ENCODE results near the gene DDIT4. TPM values are rescaled to one million over a fixed set of nuclear protein-coding genes. Genes with fewer than 3 reads are reported as not detected.

Gene DDIT4
- total and polyA plus RNA-seq, 9 of the 15 experiments (the other 6 are each of a cell fraction or from before 2014, with no cell fraction given) = 8.2 to 675 (median 159) TPM

GRCh38 chr10:72260976-72261783, 12.5 kb upstream of the DDIT4 start (continued):
- 0 out of 2 replicates have a peak, but pooled peaks have one; percentile 17 for TF ChIP-seq THAP12 (CRISPR knock-in tag; IDR thresholded peaks at IDR 0.05)

- POLR2A ChIA-PET = interaction anchor here (0.8 to 15.0 kb wide), 3 partner anchors 8 to 25 kb away, joined by 3 to 277 read pairs (median 10); partner anchors contain the start of gene DDIT4
- FAIRE-seq (no peak), ATAC-seq (peak; percentile 3), DNase-seq (ENCODE audit: extremely low read depth in 1 of 4, low spot score in 3 of 4) (no peak)
- CTCF ChIA-PET (ENCODE audit: low intra/inter-chr PET ratio) = no interaction called here
- Histone ChIP-seq H3K4me2 (ENCODE audit: insufficient read depth, low read length) (peak overlapping the region; percentile 87), H3K27me3 (ENCODE audit: control insufficient read depth in 2 of 2, insufficient read depth in 2 of 2, low read length in 2 of 2) (no peaks in the 10 kb centered on the region), H3K79me2 (ENCODE audit: control insufficient read depth, insufficient read depth, low read length) (no peaks in the 10 kb centered on the region), H4K20me1 (replicated peaks; ENCODE audit: control insufficient read depth, insufficient read depth, low read length) (no peaks in the 10 kb centered on the region), H3K4me1 (replicated peaks in 1 of 2; ENCODE audit: control insufficient read depth in 2 of 2, insufficient read depth in 2 of 2, low read length in 2 of 2) (peaks cover 46 to 56% of the 10 kb centered on the region in 2 experiments), H3K4me3 (peak overlapping the region; percentile 54; the same call in 1 of the 2 replicates), H3K9me1 (ENCODE audit: control insufficient read depth, insufficient read depth, low read length) (no peaks in the 10 kb centered on the region), H3K27ac (ENCODE audit: extremely low read depth, low read depth, low read length) (peak overlapping the region; percentile 94), H3K9ac (ENCODE audit: insufficient read depth in 1 of 2, low read depth in 2 of 2, low read length in 2 of 2) (peak overlapping the region; percentile 79 to 94; a peak in 3 of 4 replicates), H2AFZ (ENCODE audit: low read depth, low read length) (peak overlapping the region; percentile 96), H3K36me3 (ENCODE audit: control insufficient read depth, insufficient read depth, low read length) (no peaks in the 10 kb centered on the region), H3K9me3 (replicated peaks; ENCODE audit: control insufficient read depth, insufficient read depth, low read depth, low read length) (no peaks in the 10 kb centered on the region)
- intact Hi-C loops (cut with micrococcal nuclease) = loop anchor here (1.0 to 2.0 kb wide), 2 partner anchors 10 to 17 kb away; no protein-coding TSS in a partner anchor
- BruUV-seq (replicated peaks) = no TSS peak
- 66% methylated on average over 7 of the region's 7 CpGs for WGBS (ENCODE audit: insufficient coverage, low coverage, missing lambda C conversion rate)
- in situ Hi-C loops (cut with MboI) = no loop called here
- TF ChIP-seq TEAD4 (IDR thresholded peaks at IDR 0.05; ENCODE audit: low read length) = 0 out of 2 replicates have a peak, but pooled peaks have one; percentile 2
- TF ChIP-seq TEAD4 (CRISPR knock-in tag; IDR thresholded peaks at IDR 0.05; ENCODE audit: borderline replicate concordance) = no peak
- TF ChIP-seq CREB3 (tag; conservative IDR thresholded peaks at IDR 0.05; ENCODE audit: low read depth) = peak; percentile 20; the same call in 1 of the 2 replicates
- TF ChIP-seq ATF3 (IDR thresholded peaks at IDR 0.05) = peak; percentile 31; the same call in 1 of the 2 replicates
- TF ChIP-seq ATF3 (CRISPR knock-in tag; conservative IDR thresholded peaks at IDR 0.05) = no peak
- no peak for TF ChIP-seq TCF7 (IDR thresholded peaks at IDR 0.05; ENCODE audit: borderline replicate concordance)
- TF ChIP-seq ZNF707 (CRISPR knock-in tag; conservative IDR thresholded peaks at IDR 0.05) = no peak
- no peak for TF ChIP-seq JUND (IDR thresholded peaks at IDR 0.05; ENCODE audit: borderline replicate concordance, low read depth, low read length)
- peak; percentile 18; the same call in 1 of the 3 replicates for TF ChIP-seq JUND (tag; IDR thresholded peaks at IDR 0.05; ENCODE audit: borderline replicate concordance, low read depth, low read length)
- 0 out of 2 replicates have a peak, but pooled peaks have one; percentile 36 for TF ChIP-seq L3MBTL2 (IDR thresholded peaks at IDR 0.05)
- TF ChIP-seq ZBED1 (IDR thresholded peaks at IDR 0.05) = 0 out of 2 replicates have a peak, but pooled peaks have one; percentile 3
- TF ChIP-seq KAT2B (IDR thresholded peaks at IDR 0.05; ENCODE audit: low read depth, low read length) = no peak
- no peak for TF ChIP-seq ZNF57 (CRISPR knock-in tag; IDR thresholded peaks at IDR 0.05)
Measured at GRCh38 chr10:72261784-72262404, 11.8 kb upstream of the DDIT4 start.
